ENCODE data around the gene NME4.

DNA sequence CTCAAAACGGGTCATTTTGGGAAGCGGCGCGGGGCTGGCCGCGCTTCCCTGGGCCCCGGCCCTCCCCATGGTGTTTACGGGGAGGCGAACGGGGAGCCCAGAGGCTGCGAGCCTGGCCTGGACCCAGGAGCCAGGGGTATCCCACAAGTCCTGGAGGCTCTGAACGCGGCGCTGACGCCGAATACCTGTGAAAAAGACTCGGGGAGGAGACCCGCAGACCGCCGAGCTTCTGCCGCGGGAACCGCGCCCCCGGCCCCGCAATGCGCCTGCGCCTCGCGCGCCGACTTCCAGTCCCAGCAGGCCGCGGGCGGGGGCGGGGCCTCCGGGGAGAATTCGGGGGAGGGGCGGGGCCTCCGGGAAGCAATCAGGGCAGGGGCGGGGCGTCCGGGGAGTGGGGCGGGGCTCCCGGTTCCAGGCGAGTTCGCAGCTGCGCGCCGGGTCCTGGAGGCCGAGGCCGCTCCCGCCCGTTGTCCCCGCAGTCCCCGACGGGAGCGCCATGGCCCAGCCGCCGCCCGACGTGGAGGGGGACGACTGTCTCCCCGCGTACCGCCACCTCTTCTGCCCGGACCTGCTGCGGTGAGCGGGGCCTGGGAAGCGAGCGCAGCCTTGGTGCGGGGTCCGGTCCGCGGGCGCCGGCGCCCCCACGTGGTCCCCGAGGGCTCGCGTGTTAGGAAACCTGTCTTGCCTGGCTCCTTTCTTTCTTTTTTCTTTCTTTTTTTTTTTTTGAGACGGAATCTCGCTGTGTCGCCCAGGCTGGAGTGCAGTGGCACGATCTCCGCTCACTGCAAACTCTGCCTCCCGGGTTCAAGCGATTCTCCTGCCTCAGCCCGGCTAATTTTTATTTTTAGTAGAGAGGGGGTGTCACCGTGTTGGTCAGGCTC is 4.7 kb downstream of the NME4 start, which contains the start of gene DECR2:
- TF ChIP-seq, protein P1, sequence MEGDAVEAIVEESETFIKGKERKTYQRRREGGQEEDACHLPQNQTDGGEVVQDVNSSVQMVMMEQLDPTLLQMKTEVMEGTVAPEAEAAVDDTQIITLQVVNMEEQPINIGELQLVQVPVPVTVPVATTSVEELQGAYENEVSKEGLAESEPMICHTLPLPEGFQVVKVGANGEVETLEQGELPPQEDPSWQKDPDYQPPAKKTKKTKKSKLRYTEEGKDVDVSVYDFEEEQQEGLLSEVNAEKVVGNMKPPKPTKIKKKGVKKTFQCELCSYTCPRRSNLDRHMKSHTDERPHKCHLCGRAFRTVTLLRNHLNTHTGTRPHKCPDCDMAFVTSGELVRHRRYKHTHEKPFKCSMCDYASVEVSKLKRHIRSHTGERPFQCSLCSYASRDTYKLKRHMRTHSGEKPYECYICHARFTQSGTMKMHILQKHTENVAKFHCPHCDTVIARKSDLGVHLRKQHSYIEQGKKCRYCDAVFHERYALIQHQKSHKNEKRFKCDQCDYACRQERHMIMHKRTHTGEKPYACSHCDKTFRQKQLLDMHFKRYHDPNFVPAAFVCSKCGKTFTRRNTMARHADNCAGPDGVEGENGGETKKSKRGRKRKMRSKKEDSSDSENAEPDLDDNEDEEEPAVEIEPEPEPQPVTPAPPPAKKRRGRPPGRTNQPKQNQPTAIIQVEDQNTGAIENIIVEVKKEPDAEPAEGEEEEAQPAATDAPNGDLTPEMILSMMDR (IDR thresholded peaks at IDR 0.05; ENCODE audit: low read depth, low read length): peak; percentile 66
- TF ChIP-seq EZH2phosphoT487 (IDR thresholded peaks at IDR 0.05; ENCODE audit: low read depth): no peak
